Stimulated activated CD8-positive, alpha-beta memory T cell treated with anti-CD3 and anti-CD28 coated beads, Interleukin-4, amount 100 ng/mL, for 1 hour (primary cell): ENCODE data around the gene LATS2.
A peak's percentile ranks its signal among the peaks of the same experiment; 100 is the strongest.
"Not testable (repeated sequence)": the region's sequence is repeated elsewhere in the genome, so short reads cannot be mapped to it uniquely, and the experiment has no call there.

Source experiments
- DNase-seq, 2 donors: peaks; one replicate each; pipeline ENCODE4 v3.0.0-alpha.2; 2020; ENCODE audit warnings: low read depth in 2 of 2, low spot score in 1 of 2

Gene LATS2

GRCh38 chr13:20969182-20969581, 92.2 kb downstream of the LATS2 start:
- DNase-seq: no peak

- no peak for DNase-seq
Measured at GRCh38 chr13:20968745-20969144, 92.6 kb downstream of the LATS2 start.

DNA sequence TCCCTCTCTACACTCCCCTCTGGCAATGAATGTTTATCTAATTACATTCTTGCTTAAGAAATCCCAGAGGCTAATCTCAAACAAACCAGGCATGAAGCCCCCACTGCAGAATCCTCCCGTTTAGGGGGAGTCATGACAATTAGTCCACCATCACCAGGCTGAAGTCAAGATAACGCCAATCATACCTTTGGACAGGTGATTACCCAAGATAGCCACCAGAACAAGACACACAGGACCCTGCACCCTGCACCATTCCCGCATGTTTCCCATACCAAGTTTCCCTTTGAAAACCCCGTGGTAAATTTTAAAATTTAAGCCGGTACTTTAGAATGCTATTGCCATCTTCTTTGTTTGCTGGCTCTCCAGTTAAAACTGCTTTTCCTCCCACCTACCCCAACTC, 94.0 kb downstream of the LATS2 start:
- DNase-seq: no peak

- no peak for DNase-seq
Measured at GRCh38 chr13:20964904-20965303, 96.5 kb downstream of the LATS2 start.

DNA sequence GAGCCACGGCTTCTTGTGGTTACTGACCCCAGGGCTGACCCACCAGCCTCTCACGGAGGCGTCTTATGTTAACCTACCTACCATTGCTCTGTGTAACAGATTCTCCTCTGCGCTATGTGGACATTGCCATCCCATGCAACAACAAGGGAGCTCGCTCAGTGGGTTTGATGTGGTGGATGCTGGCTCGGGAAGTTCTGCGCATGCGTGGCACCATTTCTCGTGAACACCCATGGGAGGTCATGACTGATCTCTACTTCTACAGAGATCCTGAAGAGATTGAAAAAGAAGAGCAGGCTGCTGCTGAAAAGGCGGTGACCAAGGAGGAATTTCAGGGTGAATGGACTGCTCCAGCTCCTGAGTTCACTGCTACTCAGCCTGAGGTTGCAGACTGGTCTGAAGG, 99.7 kb downstream of the LATS2 start:
- not testable (repeated sequence) for DNase-seq

GRCh38 chr13:20960663-20961309, 100.6 kb downstream of the LATS2 start:
- DNase-seq: no peak

DNA sequence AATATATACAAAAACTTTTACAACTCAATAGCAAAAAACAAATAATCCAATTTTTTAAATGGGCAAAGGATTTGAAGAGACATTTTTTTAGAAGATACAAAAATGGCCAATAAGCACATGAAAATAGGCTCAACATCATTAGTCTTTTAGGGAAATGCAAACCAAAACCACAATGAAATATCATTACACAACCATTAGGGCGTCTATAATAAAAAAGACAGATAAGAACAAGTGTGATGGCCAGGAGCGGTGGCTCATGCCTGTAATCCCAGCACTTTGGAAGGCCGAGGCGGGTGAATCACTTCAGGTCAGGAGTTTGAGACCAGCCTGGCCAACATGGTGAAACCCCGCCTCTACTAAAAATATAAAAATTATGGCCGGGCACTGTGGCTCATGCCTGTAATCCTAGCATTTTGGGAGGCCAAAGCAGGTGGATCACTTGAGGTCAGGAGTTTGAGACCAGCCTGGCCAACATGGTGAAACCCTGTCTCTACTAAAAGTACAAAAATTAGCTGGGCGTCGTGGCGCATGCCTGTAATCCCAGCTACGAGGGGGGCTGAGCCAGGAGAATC, 104.3 kb downstream of the LATS2 start:
- not testable (repeated sequence) for DNase-seq

DNA sequence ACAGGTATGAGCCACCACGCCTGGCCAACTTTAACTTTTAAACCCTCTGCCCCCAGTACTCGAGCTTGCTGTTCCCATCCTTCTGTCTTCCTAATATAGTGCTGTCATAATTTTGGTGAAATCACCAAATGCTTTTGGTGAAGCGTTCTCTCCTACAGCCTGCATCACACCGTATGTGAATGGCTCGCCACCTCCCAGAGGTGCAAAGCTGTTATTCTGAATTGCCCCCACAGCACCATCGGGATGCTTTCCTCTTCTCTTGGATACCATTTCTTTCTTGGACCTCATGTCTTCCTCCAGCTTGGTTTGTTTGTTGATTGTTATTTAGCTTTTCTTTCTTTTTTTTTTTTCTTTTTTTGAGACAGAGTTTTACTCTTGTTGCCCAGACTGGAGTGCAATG, 105.9 kb downstream of the LATS2 start:
- DNase-seq: no peak

GRCh38 chr13:20953245-20953931, 108.0 kb downstream of the LATS2 start:
- no peak for DNase-seq

- no peak for DNase-seq
Measured at GRCh38 chr13:20952838-20953237, 108.5 kb downstream of the LATS2 start.

DNA sequence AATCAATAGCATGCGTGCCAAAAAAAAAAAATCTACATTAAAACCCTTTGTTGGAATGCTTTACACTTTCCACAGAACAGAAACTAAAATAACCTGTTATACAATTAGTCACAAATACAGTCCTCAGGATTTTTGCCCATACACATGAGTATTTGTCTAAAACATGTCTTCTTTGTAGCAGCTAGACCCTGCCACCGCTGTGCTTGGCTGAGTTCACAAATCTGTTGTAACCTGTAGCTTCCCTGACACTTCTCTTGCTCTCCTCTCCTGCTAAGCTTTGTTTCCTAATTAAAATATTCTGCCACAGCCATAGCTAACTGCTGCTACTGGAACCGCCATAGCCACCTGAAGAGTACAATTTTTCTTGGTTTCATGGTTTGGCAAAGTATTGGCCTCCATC, 113.4 kb downstream of the LATS2 start:
- not testable (repeated sequence) for DNase-seq

- DNase-seq: no peak
Measured at GRCh38 chr13:20945952-20946383, 115.4 kb downstream of the LATS2 start.

- no peak for DNase-seq
Measured at GRCh38 chr13:20942938-20943559, 118.3 kb downstream of the LATS2 start.

DNA sequence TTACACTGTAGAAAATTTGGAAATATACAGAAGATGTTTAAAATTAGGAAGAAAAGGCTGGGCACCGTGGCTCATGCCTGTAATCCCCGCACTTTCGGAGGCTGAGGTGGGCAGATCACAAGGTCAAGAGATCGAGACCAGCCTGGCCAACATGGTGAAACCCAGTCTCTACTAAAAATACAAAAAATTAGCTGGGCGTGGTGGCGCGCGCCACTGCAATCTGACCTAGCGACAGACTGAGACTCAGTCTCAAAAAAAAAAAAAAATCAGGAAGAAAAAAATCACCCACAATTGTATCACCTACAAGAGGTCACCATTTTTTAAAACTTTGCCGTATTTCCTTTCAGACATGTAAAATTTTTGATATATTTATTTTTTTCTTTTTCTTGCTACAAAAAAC, 120.9 kb downstream of the LATS2 start:
- DNase-seq: not testable (repeated sequence)

- no peak for DNase-seq
Measured at GRCh38 chr13:20940083-20940482, 121.3 kb downstream of the LATS2 start.

DNA sequence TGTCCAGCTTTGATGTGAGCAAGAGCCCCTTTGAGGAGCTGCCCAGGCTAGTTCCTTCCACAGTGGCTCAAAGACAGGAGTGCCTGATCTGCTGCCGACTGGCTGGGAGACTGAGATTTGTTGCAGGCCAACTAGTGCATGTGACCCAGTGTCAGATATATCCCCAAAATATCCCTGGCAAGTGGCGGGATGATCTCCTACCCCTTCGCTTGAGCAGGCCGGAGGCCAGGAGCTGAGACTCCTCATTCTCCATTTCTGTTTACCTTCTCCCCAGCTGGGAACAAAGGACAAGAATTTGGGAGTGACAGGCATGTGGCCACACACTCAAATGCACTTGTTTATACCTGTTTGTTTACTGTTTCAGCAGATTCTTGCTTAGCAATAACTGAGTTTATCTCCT, 121.7 kb downstream of the LATS2 start:
- no peak for DNase-seq

DNA sequence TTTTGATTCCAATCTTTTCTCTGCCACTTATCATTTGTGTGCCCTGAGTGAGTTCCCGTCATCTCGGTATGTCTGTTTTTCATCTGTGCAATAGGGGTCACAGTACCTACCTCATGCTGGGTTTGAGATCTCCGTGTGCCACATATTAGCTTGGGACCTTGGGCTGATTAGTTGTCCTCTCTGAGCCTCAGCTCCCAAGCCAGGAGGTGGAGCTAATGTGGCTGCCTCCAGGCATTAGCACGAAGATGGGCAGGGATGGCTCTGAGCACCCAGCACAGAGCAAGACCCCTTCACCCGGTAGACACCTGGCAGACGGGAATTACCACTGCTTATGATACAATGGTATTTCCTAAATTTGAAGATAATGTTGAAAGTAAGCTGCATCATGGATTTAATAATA, 123.1 kb downstream of the LATS2 start:
- no peak for DNase-seq

- no peak for DNase-seq
Measured at GRCh38 chr13:20927596-20928257, 133.7 kb downstream of the LATS2 start.

DNA sequence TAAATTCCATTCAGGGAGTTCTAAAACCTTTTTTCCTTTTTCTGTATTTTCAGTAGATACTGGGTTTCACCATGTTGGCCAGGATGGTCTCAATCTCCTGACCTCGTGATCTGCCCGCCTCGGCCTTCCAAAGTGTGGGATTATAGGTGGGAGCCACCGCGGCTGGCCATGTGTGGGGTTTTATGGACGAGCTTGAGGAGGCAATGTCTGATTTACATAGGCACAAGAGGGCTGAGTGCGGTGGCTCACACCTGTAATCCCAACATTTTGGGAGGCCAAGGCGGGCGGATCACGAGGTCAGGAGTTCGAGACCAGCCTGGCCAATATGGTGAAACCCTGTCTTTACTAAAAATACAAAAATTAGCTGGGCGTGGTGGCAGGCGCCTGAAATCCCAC, 136.0 kb downstream of the LATS2 start:
- DNase-seq: not testable (repeated sequence)

GRCh38 chr13:20924758-20925394, 136.5 kb downstream of the LATS2 start:
- peak; percentile 30 to 55 for DNase-seq

GRCh38 chr13:20923272-20923671, 138.1 kb downstream of the LATS2 start:
- DNase-seq: no peak
